Fibroblast of the aortic adventitia (primary cell): Measurements from ENCODE around the gene TXLNA. TPM values are rescaled to one million over a fixed set of nuclear protein-coding genes. Genes with fewer than 3 reads are reported as not detected.

ENCODE experiments used
- DNase-seq: peaks from one replicate; pipeline ENCODE4 v3.0.0-alpha.2; 2010; ENCODE audit warnings: low read depth
- H3K4me3 ChIP-seq: 2 replicates; pipeline ENCODE4 v1.5.1; 2011; ENCODE audit warnings: low read depth, mild to moderate bottlenecking, control low read depth, low read length, moderate library complexity
- CTCF ChIP-seq: IDR thresholded peaks from 2 replicates; pipeline ENCODE4 v1.5.1; 2011; ENCODE audit warnings: mild to moderate bottlenecking, low read length, control low read depth, inconsistent platforms; ENCODE audit not compliant: insufficient read depth
- total RNA-seq: library from RNA; depleted of rRNA; stranded (reverse); fragments of >200 nt; gene quantifications from 2 replicates; pipeline ENCODE4 v1.2.3, GENCODE V29; 2012; ENCODE audit warnings: low replicate concordance

Gene TXLNA
- total RNA-seq, 1 donor = 98.0 TPM

GRCh38 chr1:32215629-32216480, 36.4 kb downstream of the TXLNA start:
- peak; percentile 68 for DNase-seq
- TF ChIP-seq CTCF = peak; percentile 88
- H3K4me3 ChIP-seq = no peak overlapping the region

- no peak for TF ChIP-seq CTCF
- no peak for DNase-seq
- no peak overlapping the region for H3K4me3 ChIP-seq
Measured at GRCh38 chr1:32216566-32216965, 37.1 kb downstream of the TXLNA start.

GRCh38 chr1:32219022-32219421, 39.5 kb downstream of the TXLNA start:
- no peak for DNase-seq
- TF ChIP-seq CTCF = no peak
- H3K4me3 ChIP-seq = no peak overlapping the region

GRCh38 chr1:32220746-32221580, 41.5 kb downstream of the TXLNA start:
- peak overlapping the region; percentile 93 for H3K4me3 ChIP-seq
- no peak for TF ChIP-seq CTCF
- no peak for DNase-seq

- H3K4me3 ChIP-seq = peak overlapping the region; percentile 93
- peak; percentile 42 for DNase-seq
- TF ChIP-seq CTCF = no peak
Measured at GRCh38 chr1:32221581-32221979, 42.1 kb downstream of the TXLNA start.

- peak within 1 kb of the TSS; percentile 93 for H3K4me3 ChIP-seq
- DNase-seq = peak; percentile 92
- TF ChIP-seq CTCF = no peak
Measured at GRCh38 chr1:32221980-32222755, 42.7 kb downstream of the TXLNA start, which contains the start of the genes EIF3I and TMEM234. EIF3I (plus strand) TSS chr1:32222407; CDS start chr1:32222442, 35 bp downstream. TMEM234 (minus strand) TSS chr1:32222353; CDS start chr1:32222322, 31 bp downstream.
